ENCODE results near the gene WBP1.

The WBP1 gene

DNA sequence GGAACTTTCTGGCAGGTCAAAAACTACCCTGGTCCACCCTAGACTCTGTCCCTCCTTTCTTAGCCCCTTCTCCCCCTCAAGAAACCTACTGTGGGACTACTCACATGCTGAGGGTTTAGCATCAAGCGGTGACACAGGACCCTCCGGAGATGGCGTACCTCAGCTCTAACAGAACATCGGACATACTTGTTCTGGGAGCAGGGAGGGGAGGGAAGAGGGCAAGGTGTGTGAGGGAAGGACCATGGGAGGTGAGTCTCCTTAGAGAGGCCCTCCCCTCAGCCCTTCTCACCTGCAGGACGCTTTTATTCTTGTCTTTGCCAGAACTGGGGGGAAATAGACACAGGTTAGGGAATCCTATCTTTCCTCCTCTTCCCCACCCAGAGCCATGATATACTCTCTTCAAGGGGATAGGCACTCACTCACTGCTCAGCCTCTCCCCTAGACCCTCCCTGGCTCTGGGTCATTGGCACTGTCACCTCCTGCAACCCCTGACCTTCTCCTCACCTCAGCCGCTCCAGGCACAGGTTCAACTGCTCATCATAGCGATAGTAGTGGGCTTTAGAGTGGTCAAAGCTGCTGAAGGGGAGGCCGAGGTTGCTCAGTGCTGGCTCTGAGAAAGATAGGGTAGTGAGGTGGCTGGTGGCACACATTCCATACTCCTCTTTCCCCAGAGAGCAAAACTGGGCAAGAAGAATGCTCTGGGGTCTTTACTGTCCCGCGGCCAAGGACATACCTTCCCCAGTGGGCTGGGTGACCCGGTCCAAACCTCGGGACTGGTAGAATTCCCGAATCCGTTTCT, 47.4 kb downstream of the WBP1 start:
- no peak for DNase-seq

DNA sequence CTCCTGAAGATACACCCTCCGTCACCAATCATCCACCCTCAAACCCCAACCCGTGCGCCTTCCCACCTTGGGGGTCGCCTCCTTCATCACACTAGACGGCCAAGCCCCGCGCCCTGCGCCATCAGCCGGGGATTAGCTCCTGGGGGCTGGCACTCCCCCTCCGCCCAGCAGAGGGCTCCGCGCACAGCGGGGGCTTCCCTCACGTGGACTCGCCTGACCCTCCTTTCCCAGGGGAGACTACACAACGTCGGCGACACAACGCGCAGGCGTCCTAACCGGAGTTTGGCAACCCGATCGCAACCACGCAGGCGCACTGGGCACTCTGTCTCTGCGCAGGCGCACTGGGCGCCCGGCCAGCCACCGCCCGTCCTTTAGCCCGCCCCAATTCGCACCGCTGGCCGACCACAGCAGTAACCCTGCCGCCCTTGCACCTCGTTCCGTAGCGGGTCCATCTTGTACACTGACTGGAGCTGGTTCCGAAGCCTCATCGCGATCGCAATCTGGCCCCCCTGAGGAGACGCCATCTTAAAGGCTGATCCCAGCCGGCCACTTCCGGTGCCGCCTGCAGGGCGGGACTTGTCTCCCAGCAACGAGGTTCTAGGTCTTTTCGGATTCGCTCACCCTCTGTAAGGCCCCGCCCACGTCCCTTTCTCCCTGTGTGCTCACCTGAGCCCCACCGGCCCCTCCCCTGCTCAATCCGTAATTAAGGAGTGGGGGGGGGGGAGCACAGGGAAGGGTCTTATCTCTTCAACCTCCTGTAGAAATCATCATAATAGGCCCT, 49.1 kb downstream of the WBP1 start, which contains the start of gene PCGF1:
TSS of gene PCGF1 (minus strand) at position 551 of the 781 bp plus-strand sequence. CDS start at position 524, 27 bp downstream.
- peak; percentile 98 for DNase-seq

GRCh38 chr2:74507926-74508520, 49.8 kb downstream of the WBP1 start:
- peak; percentile 93 for DNase-seq

- DNase-seq: no peak
These were observed 52.0 kb downstream of the WBP1 start for GRCh38 chr2:74510272-74510671.
